ENCODE results near the gene NLRP1.

The NLRP1 gene

GRCh38 chr17:5533486-5534315, 50.6 kb downstream of the NLRP1 start:
- Histone ChIP-seq H3K9me3 (ENCODE audit: insufficient read depth, low read length) (no peaks in the 10 kb centered on the region), H4K20me1 (ENCODE audit: insufficient read depth, low read length) (no peaks in the 10 kb centered on the region), H3K27me3 (ENCODE audit: low read depth, low read length) (no peaks in the 10 kb centered on the region), H3K79me2 (ENCODE audit: low read length) (no peaks in the 10 kb centered on the region), H3K4me3 (ENCODE audit: low read length) (no peak overlapping the region), H3K4me2 (ENCODE audit: low read length) (no peak overlapping the region), H3K9ac (ENCODE audit: low read length) (no peak overlapping the region), H3K36me3 (replicated peaks; ENCODE audit: low read depth, low read length) (no peaks in the 10 kb centered on the region), H3K4me1 (ENCODE audit: low read length) (no peaks in the 10 kb centered on the region), H3K27ac (ENCODE audit: low read length) (no peak overlapping the region), H2AFZ (ENCODE audit: low read depth, low read length) (no peak overlapping the region)
- TF ChIP-seq EZH2phosphoT487 (IDR thresholded peaks at IDR 0.05; ENCODE audit: low read depth): no peak
- TF ChIP-seq, protein P1, sequence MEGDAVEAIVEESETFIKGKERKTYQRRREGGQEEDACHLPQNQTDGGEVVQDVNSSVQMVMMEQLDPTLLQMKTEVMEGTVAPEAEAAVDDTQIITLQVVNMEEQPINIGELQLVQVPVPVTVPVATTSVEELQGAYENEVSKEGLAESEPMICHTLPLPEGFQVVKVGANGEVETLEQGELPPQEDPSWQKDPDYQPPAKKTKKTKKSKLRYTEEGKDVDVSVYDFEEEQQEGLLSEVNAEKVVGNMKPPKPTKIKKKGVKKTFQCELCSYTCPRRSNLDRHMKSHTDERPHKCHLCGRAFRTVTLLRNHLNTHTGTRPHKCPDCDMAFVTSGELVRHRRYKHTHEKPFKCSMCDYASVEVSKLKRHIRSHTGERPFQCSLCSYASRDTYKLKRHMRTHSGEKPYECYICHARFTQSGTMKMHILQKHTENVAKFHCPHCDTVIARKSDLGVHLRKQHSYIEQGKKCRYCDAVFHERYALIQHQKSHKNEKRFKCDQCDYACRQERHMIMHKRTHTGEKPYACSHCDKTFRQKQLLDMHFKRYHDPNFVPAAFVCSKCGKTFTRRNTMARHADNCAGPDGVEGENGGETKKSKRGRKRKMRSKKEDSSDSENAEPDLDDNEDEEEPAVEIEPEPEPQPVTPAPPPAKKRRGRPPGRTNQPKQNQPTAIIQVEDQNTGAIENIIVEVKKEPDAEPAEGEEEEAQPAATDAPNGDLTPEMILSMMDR (IDR thresholded peaks at IDR 0.05; ENCODE audit: low read depth, low read length): no peak

- TF ChIP-seq, protein P1 (IDR thresholded peaks at IDR 0.05; ENCODE audit: low read depth, low read length): no peak
- no peak for TF ChIP-seq EZH2phosphoT487 (IDR thresholded peaks at IDR 0.05; ENCODE audit: low read depth)
- no peaks in the 10 kb centered on the region for H3K4me1 ChIP-seq (ENCODE audit: low read length)
- H3K4me2 ChIP-seq (ENCODE audit: low read length): no peak overlapping the region
- no peaks in the 10 kb centered on the region for H3K27me3 ChIP-seq (ENCODE audit: low read depth, low read length)
- no peak overlapping the region for H3K4me3 ChIP-seq (ENCODE audit: low read length)
- no peak overlapping the region for H2AFZ ChIP-seq (ENCODE audit: low read depth, low read length)
- H3K9me3 ChIP-seq (ENCODE audit: insufficient read depth, low read length): no peaks in the 10 kb centered on the region
- H3K27ac ChIP-seq (ENCODE audit: low read length): no peak overlapping the region
- H3K9ac ChIP-seq (ENCODE audit: low read length): no peak overlapping the region
- no peaks in the 10 kb centered on the region for H4K20me1 ChIP-seq (ENCODE audit: insufficient read depth, low read length)
- no peaks in the 10 kb centered on the region for H3K36me3 ChIP-seq (replicated peaks; ENCODE audit: low read depth, low read length)
- no peaks in the 10 kb centered on the region for H3K79me2 ChIP-seq (ENCODE audit: low read length)
Measured at GRCh38 chr17:5532581-5532980, 51.7 kb downstream of the NLRP1 start.

GRCh38 chr17:5531085-5531418, 53.3 kb downstream of the NLRP1 start:
- H3K9ac ChIP-seq (ENCODE audit: low read length): no peak overlapping the region

More at GRCh38 chr17:5531085-5531418, 53.3 kb downstream of the NLRP1 start:
- Histone ChIP-seq H3K4me1 (ENCODE audit: low read length) (no peaks in the 10 kb centered on the region), H3K27ac (ENCODE audit: low read length) (no peak overlapping the region), H3K4me2 (ENCODE audit: low read length) (no peak overlapping the region), H4K20me1 (ENCODE audit: insufficient read depth, low read length) (no peaks in the 10 kb centered on the region), H3K36me3 (replicated peaks; ENCODE audit: low read depth, low read length) (no peaks in the 10 kb centered on the region), H3K9me3 (ENCODE audit: insufficient read depth, low read length) (no peaks in the 10 kb centered on the region), H2AFZ (ENCODE audit: low read depth, low read length) (no peak overlapping the region), H3K27me3 (ENCODE audit: low read depth, low read length) (no peaks in the 10 kb centered on the region), H3K79me2 (ENCODE audit: low read length) (no peaks in the 10 kb centered on the region), H3K4me3 (ENCODE audit: low read length) (no peak overlapping the region)
- TF ChIP-seq, protein P1 (IDR thresholded peaks at IDR 0.05; ENCODE audit: low read depth, low read length): no peak
- TF ChIP-seq EZH2phosphoT487 (IDR thresholded peaks at IDR 0.05; ENCODE audit: low read depth): no peak

Measured in OCI-LY3 (cell line).